ENCODE data around the gene HNRNPC.

HNRNPC gene

GRCh38 chr14:21238823-21239518 is 30.3 kb downstream of the HNRNPC start:
- no peak for TF ChIP-seq GATA3 (IDR thresholded peaks at IDR 0.05; ENCODE audit: low read depth, low read length)
- TF ChIP-seq GATA2 (IDR thresholded peaks at IDR 0.05; ENCODE audit: low read depth, low read length), result no peak

GRCh38 chr14:21236948-21237797 is 32.1 kb downstream of the HNRNPC start:
- TF ChIP-seq GATA2 (IDR thresholded peaks at IDR 0.05; ENCODE audit: low read depth, low read length) (no peak), GATA3 (IDR thresholded peaks at IDR 0.05; ENCODE audit: low read depth, low read length) (no peak)

- TF ChIP-seq GATA2 (IDR thresholded peaks at IDR 0.05; ENCODE audit: low read depth, low read length) (no peak), GATA3 (IDR thresholded peaks at IDR 0.05; ENCODE audit: low read depth, low read length) (no peak)
Measured at GRCh38 chr14:21234112-21234511, 35.1 kb downstream of the HNRNPC start.

- TF ChIP-seq GATA2 (IDR thresholded peaks at IDR 0.05; ENCODE audit: low read depth, low read length), result no peak
- no peak for TF ChIP-seq GATA3 (IDR thresholded peaks at IDR 0.05; ENCODE audit: low read depth, low read length)
Measured at GRCh38 chr14:21233457-21234076, 35.7 kb downstream of the HNRNPC start.

GRCh38 chr14:21231020-21231652 is 38.1 kb downstream of the HNRNPC start:
- TF ChIP-seq GATA2 (IDR thresholded peaks at IDR 0.05; ENCODE audit: low read depth, low read length) (no peak), GATA3 (IDR thresholded peaks at IDR 0.05; ENCODE audit: low read depth, low read length) (no peak)

- TF ChIP-seq GATA3 (IDR thresholded peaks at IDR 0.05; ENCODE audit: low read depth, low read length), result no peak
- TF ChIP-seq GATA2 (IDR thresholded peaks at IDR 0.05; ENCODE audit: low read depth, low read length), result no peak
Measured at GRCh38 chr14:21229821-21230220, 39.4 kb downstream of the HNRNPC start.

GRCh38 chr14:21227981-21228380 is 41.3 kb downstream of the HNRNPC start:
- TF ChIP-seq GATA2 (IDR thresholded peaks at IDR 0.05; ENCODE audit: low read depth, low read length), result no peak
- TF ChIP-seq GATA3 (IDR thresholded peaks at IDR 0.05; ENCODE audit: low read depth, low read length), result no peak

- no peak for TF ChIP-seq GATA3 (IDR thresholded peaks at IDR 0.05; ENCODE audit: low read depth, low read length)
- no peak for TF ChIP-seq GATA2 (IDR thresholded peaks at IDR 0.05; ENCODE audit: low read depth, low read length)
Measured at GRCh38 chr14:21227150-21227549, 42.1 kb downstream of the HNRNPC start.

- TF ChIP-seq GATA3 (IDR thresholded peaks at IDR 0.05; ENCODE audit: low read depth, low read length) (no peak), GATA2 (IDR thresholded peaks at IDR 0.05; ENCODE audit: low read depth, low read length) (no peak)
Measured at GRCh38 chr14:21226467-21226866, 42.8 kb downstream of the HNRNPC start.

GRCh38 chr14:21220874-21221477 is 48.3 kb downstream of the HNRNPC start:
- no peak for TF ChIP-seq GATA3 (IDR thresholded peaks at IDR 0.05; ENCODE audit: low read depth, low read length)
- TF ChIP-seq GATA2 (IDR thresholded peaks at IDR 0.05; ENCODE audit: low read depth, low read length), result no peak

GRCh38 chr14:21219561-21220111 is 49.6 kb downstream of the HNRNPC start:
- no peak for TF ChIP-seq GATA3 (IDR thresholded peaks at IDR 0.05; ENCODE audit: low read depth, low read length)

GRCh38 chr14:21219120-21219519 is 50.1 kb downstream of the HNRNPC start:
- TF ChIP-seq GATA3 (IDR thresholded peaks at IDR 0.05; ENCODE audit: low read depth, low read length) (no peak), GATA2 (IDR thresholded peaks at IDR 0.05; ENCODE audit: low read depth, low read length) (no peak)

GRCh38 chr14:21215879-21216251 is 53.4 kb downstream of the HNRNPC start:
- no peak for TF ChIP-seq GATA2 (IDR thresholded peaks at IDR 0.05; ENCODE audit: low read depth, low read length)
- TF ChIP-seq GATA3 (IDR thresholded peaks at IDR 0.05; ENCODE audit: low read depth, low read length), result no peak
